ENCODE results near the gene KIF1B. TPM values are rescaled to one million over a fixed set of nuclear protein-coding genes. Genes with fewer than 3 reads are reported as not detected.

Gene KIF1B
- total RNA-seq, 1 donor from 2014 or later, result 113 TPM

DNA sequence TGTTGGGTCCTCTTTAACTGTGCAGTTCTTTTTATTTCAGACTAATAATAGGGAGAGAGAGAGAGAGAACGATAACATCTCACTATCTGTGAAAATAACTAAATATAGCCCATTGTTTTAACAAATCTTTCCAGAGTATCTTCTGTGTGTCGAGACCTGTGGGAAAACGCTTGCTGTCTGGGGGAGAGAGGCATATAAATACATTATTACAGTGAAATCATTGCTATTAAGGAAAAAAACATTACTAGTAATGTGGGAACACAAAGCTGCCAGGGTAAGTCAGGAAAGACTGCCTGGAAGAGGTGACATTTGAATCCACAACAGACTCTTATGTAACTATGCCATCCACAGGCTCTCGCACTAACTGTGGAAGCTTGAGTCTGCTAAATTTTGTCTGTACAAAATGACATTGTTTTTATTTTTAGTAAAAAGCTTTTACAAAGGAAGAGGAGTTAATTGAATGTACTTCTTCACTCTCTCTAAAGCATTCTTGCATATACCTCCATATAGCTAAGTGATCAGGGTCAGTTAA, 128.7 kb downstream of the KIF1B start:
- Mint-ChIP-seq H3K36me3 (ENCODE audit: low read depth) (peaks cover 16% of the 10 kb centered on the region), H3K27me3 (ENCODE audit: low read depth) (no peaks in the 10 kb centered on the region), H3K4me3 (no peak overlapping the region), H3K4me1 (peaks cover 10% of the 10 kb centered on the region), H3K27ac (ENCODE audit: unreplicated experiment) (peak overlapping the region; percentile 10), H3K9me3 (no peaks in the 10 kb centered on the region)
- TF ChIP-seq, protein P1, sequence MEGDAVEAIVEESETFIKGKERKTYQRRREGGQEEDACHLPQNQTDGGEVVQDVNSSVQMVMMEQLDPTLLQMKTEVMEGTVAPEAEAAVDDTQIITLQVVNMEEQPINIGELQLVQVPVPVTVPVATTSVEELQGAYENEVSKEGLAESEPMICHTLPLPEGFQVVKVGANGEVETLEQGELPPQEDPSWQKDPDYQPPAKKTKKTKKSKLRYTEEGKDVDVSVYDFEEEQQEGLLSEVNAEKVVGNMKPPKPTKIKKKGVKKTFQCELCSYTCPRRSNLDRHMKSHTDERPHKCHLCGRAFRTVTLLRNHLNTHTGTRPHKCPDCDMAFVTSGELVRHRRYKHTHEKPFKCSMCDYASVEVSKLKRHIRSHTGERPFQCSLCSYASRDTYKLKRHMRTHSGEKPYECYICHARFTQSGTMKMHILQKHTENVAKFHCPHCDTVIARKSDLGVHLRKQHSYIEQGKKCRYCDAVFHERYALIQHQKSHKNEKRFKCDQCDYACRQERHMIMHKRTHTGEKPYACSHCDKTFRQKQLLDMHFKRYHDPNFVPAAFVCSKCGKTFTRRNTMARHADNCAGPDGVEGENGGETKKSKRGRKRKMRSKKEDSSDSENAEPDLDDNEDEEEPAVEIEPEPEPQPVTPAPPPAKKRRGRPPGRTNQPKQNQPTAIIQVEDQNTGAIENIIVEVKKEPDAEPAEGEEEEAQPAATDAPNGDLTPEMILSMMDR (conservative IDR thresholded peaks at IDR 0.05), result no peak
- no peak for DNase-seq (ENCODE audit: low read depth, low spot score)

DNA sequence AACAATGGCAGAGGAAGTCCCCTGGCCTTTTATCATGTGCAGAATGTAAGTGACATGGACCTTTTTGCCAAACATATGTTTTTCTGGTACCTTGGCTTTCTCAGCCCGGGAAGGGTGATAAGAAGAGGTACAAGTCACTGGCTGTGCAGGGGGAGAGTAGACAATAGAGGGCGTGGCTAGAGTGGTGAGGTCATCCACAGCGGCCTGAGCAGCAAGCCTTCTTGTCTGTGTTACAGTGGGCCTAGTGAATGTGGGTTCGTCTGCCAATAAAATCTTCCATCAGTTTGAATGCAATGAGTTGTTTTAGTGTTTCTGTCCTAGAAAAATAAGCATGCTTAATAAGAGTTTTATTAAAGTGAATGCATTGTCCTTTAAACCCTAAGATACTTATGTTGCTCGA, 129.4 kb downstream of the KIF1B start:
- Mint-ChIP-seq H3K4me3 (peak overlapping the region; percentile 28), H3K27me3 (ENCODE audit: low read depth) (no peaks in the 10 kb centered on the region), H3K9me3 (no peaks in the 10 kb centered on the region), H3K27ac (ENCODE audit: unreplicated experiment) (peak overlapping the region; percentile 98), H3K36me3 (ENCODE audit: low read depth) (peaks cover 19% of the 10 kb centered on the region), H3K4me1 (peaks cover 10% of the 10 kb centered on the region)
- TF ChIP-seq, protein P1 (conservative IDR thresholded peaks at IDR 0.05), result no peak
- peak; percentile 31 for DNase-seq (ENCODE audit: low read depth, low spot score)

DNA sequence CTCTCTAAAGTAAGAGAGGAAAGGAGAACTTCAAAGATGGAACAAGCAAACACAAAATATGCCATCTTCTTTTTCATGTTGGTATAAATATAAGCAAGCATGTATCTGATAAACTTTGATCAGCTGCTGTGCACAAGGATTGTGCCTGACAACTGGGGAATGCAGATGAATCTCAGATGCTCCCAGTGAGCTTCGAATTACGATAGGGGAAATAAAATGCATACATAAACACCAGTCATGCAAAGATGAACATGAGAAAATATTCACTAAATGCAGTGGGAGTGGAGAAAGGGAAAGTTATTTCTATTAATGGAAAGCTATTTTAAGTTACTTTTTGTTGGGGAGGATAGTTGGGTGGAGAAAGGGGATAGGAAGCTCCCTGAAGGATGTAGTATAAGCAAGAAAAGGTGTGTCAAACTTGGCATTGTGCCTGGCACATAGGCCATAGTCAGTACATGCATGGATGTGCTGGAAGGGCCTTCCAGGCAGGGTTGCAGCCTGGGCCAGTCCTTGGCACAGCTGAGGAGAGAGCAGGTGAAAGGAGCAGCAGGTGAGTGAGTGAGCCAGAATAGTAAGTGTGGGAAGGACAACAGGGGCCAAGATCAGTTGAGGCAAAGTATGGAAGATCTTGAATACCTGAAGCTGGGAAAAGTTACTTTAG, 130.7 kb downstream of the KIF1B start:
- H3K4me3 Mint-ChIP-seq, result no peak overlapping the region
- peaks cover 10% of the 10 kb centered on the region for H3K4me1 Mint-ChIP-seq
- TF ChIP-seq, protein P1 (conservative IDR thresholded peaks at IDR 0.05), result no peak
- H3K27ac Mint-ChIP-seq (ENCODE audit: unreplicated experiment), result no peak overlapping the region
- no peaks in the 10 kb centered on the region for H3K9me3 Mint-ChIP-seq
- peaks cover 13% of the 10 kb centered on the region for H3K36me3 Mint-ChIP-seq (ENCODE audit: low read depth)
- no peaks in the 10 kb centered on the region for H3K27me3 Mint-ChIP-seq (ENCODE audit: low read depth)
- DNase-seq (ENCODE audit: low read depth, low spot score), result no peak

DNA sequence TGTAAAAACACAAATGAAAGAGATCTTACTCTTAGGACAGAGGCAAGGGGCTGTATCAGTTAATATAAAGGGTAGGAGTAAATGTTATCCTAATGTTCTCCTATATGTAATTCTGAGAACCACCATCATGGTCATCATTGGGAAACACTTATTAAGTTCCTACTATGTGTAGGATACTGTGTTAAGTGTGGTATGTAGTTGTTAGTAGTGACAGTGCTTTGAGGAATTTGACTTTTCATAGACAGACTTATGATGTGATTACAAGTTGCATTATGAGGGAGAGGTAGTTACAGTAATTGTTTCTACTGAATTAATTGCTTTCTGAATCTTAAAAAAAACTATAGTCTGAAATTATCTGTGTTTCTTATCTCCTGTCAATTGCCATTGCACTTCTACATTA, 136.7 kb downstream of the KIF1B start:
- peaks cover 13% of the 10 kb centered on the region for H3K36me3 Mint-ChIP-seq (ENCODE audit: low read depth)
- H3K4me3 Mint-ChIP-seq, result no peak overlapping the region
- no peak for DNase-seq (ENCODE audit: low read depth, low spot score)
- H3K9me3 Mint-ChIP-seq, result no peaks in the 10 kb centered on the region
- no peak overlapping the region for H3K27ac Mint-ChIP-seq (ENCODE audit: unreplicated experiment)
- no peaks in the 10 kb centered on the region for H3K27me3 Mint-ChIP-seq (ENCODE audit: low read depth)
- TF ChIP-seq, protein P1 (conservative IDR thresholded peaks at IDR 0.05), result no peak
- H3K4me1 Mint-ChIP-seq, result no peaks in the 10 kb centered on the region

DNA sequence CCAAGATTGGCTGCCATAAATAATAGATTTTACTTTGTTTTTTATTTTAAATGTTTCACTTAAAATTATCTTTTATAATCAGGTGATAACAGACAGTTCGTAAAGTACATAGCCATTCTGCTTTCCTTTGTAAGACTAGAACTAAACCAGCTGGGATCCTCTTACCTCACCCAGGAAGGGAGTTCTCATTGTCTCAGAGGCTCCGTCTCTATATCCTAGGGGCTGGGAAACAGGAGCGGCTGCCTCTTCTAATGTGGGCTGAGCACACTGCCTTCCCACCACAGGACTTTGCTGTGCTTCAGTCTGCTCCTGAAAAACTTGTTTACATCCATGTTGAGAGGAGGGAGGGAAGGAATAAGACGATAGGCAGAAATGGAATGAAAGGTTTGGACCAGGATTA, 142.9 kb downstream of the KIF1B start:
- H3K9me3 Mint-ChIP-seq, result no peaks in the 10 kb centered on the region
- H3K27ac Mint-ChIP-seq (ENCODE audit: unreplicated experiment), result peak overlapping the region; percentile 90
- TF ChIP-seq, protein P1 (conservative IDR thresholded peaks at IDR 0.05), result no peak
- H3K27me3 Mint-ChIP-seq (ENCODE audit: low read depth), result no peaks in the 10 kb centered on the region
- H3K36me3 Mint-ChIP-seq (ENCODE audit: low read depth), result peaks cover 5% of the 10 kb centered on the region
- H3K4me3 Mint-ChIP-seq, result no peak overlapping the region
- peaks cover 4% of the 10 kb centered on the region for H3K4me1 Mint-ChIP-seq
- DNase-seq (ENCODE audit: low read depth, low spot score), result no peak

All from neural crest cell (in vitro differentiated cells).